ENCODE data around the gene RNFT2. TPM values are rescaled to one million over a fixed set of nuclear protein-coding genes. Genes with fewer than 3 reads are reported as not detected.
A peak's percentile ranks its signal among the peaks of the same experiment; 100 is the strongest.

The RNFT2 gene
- total RNA-seq, 1 experiment from 2014 or later = 29.5 TPM

GRCh38 chr12:116799955-116800354 is 61.8 kb downstream of the RNFT2 start:
- no peaks in the 10 kb centered on the region for H3K27me3 Mint-ChIP-seq (ENCODE audit: low read depth)
- Histone ChIP-seq H3K4me1 (ENCODE audit: insufficient read depth, low read length) (no peaks in the 10 kb centered on the region), H3K56ac (ENCODE audit: insufficient read length, low read depth, low read length) (no peak overlapping the region), H2BK12ac (ENCODE audit: insufficient read length, low read depth, low read length) (no peak overlapping the region), H2BK120ac (ENCODE audit: low read depth, low read length, poor library complexity, severe bottlenecking) (no peak overlapping the region), H3K23ac (ENCODE audit: insufficient read length, low read depth, low read length) (no peak overlapping the region), H3K9me3 (ENCODE audit: control insufficient read depth, low read depth, low read length) (no peaks in the 10 kb centered on the region), H3K18ac (ENCODE audit: insufficient read length, low read depth, low read length) (no peak overlapping the region), H3K79me2 (ENCODE audit: insufficient read depth, low read length) (no peaks in the 10 kb centered on the region), H3K79me1 (ENCODE audit: insufficient read depth, low read depth, low read length, poor library complexity, severe bottlenecking) (no peaks in the 10 kb centered on the region), H2AFZ (ENCODE audit: low read length) (no peak overlapping the region), H3K4ac (ENCODE audit: low read depth, low read length) (no peak overlapping the region), H4K20me1 (ENCODE audit: control insufficient read depth, insufficient read depth, insufficient read length) (no peaks in the 10 kb centered on the region), H2BK5ac (ENCODE audit: insufficient read length, low read length) (no peak overlapping the region), H2BK15ac (ENCODE audit: low read depth, low read length) (no peak overlapping the region), H4K5ac (ENCODE audit: insufficient read length, low read depth, low read length) (no peak overlapping the region), H3K27me3 (ENCODE audit: insufficient read depth, low read length) (no peaks in the 10 kb centered on the region), H3K14ac (ENCODE audit: insufficient read depth, low read length) (no peak overlapping the region), H2BK20ac (ENCODE audit: low read depth, low read length, poor library complexity, severe bottlenecking) (no peak overlapping the region), H4K91ac (ENCODE audit: insufficient read length, low read depth, low read length) (no peak overlapping the region), H4K8ac (replicated peaks; ENCODE audit: insufficient read length, low read depth, low read length) (no peak overlapping the region), H2AK5ac (ENCODE audit: insufficient read length, low read length) (no peak overlapping the region), H3K9ac (ENCODE audit: extremely low read depth, insufficient read length, low read length) (no peak overlapping the region), H3K27ac (ENCODE audit: insufficient read length, low read depth, low read length) (no peak overlapping the region), H3K23me2 (ENCODE audit: insufficient read length, low read depth, low read length, poor library complexity, severe bottlenecking) (no peaks in the 10 kb centered on the region), H3T11ph (ENCODE audit: low read length) (no peak overlapping the region), H3K4me2 (ENCODE audit: insufficient read depth, insufficient read length, low read length) (no peak overlapping the region)
- WGBS (ENCODE audit: extremely low coverage, insufficient read length, low lambda C conversion rate) = no CpG with 5 or more reads among the region's 6 CpGs
- DNase-seq = no peak
- H3K9me3 Mint-ChIP-seq = peaks cover 3 to 7% of the 10 kb centered on the region in 2 experiments; a peak in 2 of 5 replicates
- 0 out of 7 replicates have a peak overlapping the region, but pooled peaks of 1 of the 3 experiments have one; percentile 11 for H3K27ac Mint-ChIP-seq
- no peak for TF ChIP-seq CTCF (conservative IDR thresholded peaks at IDR 0.05)
- H3K36me3 Mint-ChIP-seq (ENCODE audit: insufficient read depth in 1 of 3, low read depth in 3 of 3) = peaks cover 27 to 35% (median 28%) of the 10 kb centered on the region in 3 experiments
- H3K4me3 Mint-ChIP-seq = no peak overlapping the region
- H3K4me1 Mint-ChIP-seq = no peaks in the 10 kb centered on the region

All from H9 (cell line).